Putamen (tissue), 1 donor: ENCODE measurements around the gene NCAM2.
A peak's percentile ranks its signal among the peaks of the same experiment; 100 is the strongest.

Experiments used
- DNase-seq: peaks from one replicate; pipeline ENCODE4 v3.0.0-alpha.2; 2016; ENCODE audit warnings: low spot score

The NCAM2 gene

DNA sequence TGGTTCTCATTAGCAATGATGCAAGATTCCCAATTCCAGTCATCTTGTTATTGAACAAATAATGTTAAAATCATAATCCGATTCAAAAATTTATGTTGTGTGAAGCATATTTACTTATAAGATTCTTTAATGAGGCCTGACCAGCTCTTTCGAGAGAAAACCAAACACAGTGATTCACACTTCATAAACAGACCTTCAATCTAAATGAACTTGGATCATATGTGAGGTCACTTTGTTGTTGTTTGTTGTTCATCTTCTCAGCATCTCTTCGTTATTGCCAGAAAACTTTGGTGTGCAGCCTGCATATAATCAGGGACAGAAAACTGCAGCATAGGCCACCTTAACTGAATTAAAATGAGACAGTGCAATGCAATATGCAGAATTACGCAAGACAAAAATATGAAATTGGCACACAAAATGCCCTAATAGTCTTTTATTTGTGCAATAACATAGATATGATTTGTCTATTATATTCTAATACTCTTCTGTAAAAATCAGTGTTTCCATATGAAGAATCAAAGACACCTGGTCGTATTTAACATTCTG lies 30.1 kb downstream of the NCAM2 start:
- DNase-seq, result no peak

DNA sequence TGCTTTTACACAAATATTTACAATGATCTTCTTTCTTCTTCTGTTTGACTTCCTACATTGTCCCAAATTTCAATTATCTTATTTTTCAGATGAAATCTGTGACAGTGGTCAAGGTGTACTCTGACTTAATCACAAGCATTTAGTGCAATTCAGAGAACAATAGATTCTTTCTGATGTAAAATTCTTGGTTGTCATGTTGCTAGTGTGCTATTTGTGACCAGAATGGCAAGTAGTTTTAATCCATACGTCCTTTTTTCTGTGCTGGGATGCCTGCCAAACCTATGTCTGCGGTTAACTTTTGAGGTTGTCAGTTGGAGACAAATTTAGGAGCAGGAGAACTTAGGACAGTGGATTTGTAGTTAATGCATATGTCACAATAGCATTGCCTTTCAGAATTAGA lies 31.0 kb downstream of the NCAM2 start:
- no peak for DNase-seq

DNA sequence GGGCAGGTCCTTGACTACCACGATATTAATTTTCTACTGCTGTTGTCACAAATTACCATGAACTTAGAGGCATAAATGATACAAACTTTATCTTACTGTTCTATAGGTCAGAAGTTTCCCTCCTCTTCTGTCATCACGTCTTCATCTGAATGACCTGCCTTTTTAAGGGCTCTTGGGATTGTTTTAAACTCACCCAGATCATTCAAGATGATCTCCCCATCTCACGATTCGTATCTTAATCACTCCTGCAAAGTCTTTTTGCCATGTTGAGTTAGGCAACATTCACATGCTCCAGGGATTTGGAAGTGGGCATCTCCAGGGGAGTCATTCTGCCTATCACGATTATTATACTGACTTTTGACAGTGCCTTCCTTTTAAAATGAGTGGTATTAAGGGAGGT lies 32.1 kb downstream of the NCAM2 start:
- no peak for DNase-seq

DNA sequence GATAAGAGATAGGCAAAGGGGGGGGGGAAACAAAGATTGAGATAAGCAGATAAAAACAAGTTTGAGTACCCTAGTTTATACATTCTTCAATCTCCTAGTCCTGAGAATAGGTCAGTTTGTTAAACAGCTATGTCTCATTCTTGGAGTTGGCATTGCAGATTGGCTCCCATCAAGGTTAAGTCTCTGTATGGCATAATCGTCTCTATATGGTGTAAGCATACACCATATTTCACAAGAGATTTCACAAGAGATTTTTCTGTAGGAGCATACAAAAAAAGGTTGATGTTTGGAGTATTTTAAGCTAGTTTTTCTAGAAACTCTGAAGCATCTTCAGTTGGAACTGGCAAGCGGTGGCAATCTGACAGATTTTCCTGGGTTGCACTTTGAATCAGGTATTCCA lies 35.8 kb downstream of the NCAM2 start:
- DNase-seq, result no peak

DNA sequence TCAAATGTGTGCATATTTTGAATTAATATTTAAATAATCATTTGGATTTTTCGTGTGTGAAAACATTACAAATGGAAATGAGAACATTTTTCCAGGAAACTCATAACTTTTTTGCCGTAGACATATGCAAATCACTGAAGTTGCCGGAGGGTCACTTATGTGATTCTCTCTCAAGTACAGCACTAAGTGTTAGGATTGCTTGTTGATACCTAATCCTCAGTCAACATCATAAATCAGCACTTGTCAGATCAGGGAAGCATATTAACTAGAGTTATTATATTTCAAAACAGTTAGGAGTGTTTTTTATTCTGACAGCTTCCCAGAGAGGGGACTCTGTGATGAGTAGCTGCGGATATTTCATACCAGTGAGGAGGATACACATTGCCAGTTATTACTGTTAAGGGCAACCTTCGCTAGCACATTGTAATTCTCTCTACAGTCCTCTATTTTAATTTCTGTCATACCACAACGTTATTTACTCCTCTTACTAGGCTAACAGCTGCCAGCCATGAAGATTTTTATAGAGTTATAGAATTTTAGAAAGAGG lies 41.5 kb downstream of the NCAM2 start:
- DNase-seq, result no peak

DNA sequence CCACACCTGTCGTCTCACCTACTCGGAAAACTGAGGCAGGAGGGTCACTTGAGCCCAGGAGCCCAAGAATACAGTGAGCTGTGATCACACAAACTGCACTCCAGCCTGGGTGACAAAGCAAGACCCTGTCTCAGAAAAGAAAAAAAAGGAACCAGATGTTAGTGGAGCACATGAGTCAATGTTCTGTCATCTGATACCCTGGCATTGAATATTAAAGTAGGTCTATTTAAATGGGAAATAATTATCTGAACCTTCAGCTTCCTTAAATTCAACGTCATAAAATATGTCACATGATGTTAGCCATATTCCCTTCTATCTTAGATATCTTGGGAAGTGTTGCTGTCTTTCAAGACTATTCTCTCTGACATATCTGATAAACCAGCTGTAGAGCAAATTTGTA lies 47.3 kb downstream of the NCAM2 start:
- no peak for DNase-seq

DNA sequence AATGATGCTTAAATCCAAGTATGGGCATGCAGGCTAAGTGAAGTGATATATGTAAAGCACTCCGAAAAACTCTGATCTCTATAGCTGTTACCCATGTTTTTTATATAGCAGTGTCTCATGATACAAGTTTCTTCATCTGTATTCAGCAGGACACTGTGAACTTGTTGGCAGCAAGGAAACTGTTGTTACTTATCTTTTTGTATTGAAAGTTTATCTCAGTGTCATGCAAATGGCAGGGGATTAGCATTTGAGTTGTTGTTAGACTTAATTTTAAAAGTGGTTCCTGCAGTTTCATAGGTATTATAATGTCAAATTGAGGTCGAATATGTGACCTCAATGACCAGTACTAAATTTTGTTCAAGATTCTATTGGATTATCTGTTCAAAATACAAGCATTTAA lies 47.9 kb downstream of the NCAM2 start:
- DNase-seq, result no peak

DNA sequence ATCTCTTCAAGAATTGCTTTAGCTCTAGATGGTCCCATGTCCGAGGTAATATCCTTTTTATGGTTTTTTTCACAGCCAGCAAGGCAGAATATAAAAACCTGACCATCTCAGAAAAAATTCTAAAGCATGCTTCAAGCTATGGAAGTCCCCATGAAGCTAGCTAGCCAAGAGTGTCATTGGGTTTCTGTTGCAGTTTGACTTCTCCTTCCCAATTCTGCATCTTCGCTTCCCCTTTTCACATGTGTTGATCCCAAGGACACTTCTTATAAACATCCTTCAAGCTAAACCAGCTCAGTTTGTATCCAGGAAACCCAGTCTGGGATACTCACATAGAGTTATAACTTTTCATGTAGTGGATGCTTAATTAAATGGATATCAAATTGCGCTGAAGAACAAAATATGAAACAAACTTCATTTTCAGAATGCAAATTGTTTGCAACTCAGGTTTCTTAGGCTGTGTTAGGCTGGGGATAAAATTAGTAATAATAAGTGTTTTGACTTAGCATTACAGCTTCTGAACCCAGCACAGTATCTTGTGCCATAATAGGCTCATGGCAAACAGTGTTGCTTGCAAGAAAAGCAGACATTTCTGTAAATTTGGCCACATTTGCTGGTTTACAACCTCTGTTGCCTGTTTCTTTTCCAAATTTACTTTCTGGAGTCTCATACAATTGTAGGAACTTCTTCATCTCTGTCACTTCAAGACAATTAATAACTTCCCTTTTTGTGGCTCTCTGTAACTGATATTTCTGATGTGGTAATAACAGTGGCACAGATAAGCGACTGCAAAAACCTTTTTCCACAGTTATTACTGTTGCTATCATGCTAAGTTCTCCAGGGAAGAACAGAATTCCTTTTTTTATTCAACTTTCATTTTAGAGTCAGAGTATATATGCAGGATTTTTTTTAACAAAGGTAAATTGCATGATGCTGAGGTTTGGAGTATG lies 53.2 kb downstream of the NCAM2 start:
- no peak for DNase-seq

DNA sequence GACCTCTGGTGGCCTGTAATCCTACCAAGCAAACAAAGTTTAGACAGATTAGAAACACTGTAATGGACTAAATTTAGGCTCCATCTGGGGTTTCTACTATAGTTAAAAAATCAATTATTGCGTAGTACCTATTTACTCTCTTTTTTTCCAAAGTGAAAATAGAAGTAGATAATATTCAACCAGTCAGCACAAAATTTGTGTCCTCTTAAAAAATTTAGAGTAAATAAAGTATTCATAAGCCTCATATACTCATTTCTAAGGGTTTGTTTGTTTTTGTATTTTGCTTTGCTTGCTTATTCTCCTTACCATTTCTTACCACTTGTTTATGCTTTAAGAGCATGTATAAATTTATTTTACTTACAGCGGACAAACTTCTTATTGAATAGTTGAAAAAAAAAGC lies 54.5 kb downstream of the NCAM2 start:
- DNase-seq, result no peak

DNA sequence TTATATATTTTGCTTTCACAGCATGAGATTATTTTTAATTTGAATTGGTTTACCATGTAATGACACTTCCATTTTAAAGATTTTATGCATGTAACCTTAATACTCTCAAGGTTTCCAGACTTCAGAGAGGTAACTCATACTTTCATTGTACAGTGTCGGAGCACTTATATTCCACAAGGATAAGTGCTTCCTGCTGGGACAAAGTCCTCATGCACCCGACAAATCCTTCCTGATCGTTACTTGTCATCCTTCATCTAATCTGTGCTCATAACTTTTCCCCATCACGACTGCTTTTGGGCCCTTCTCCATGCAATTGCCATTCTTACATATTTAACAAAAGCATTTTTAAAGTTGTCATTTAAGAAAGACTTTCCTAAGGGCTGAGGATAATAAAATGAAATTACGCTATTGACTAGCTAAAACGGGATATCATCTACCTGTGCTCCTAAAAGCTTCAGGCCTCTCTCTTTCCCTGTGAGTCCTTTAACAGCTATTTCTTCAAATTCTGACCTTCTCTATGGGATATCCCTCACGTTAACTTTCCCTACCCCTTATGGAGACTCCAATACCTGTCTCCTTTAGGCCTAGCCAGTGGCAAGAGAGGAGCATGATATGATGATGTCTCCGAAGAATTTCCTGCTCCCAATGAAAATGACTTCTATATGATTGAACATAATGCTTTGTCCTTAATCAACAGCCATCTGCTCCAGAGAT lies 59.3 kb downstream of the NCAM2 start:
- no peak for DNase-seq

DNA sequence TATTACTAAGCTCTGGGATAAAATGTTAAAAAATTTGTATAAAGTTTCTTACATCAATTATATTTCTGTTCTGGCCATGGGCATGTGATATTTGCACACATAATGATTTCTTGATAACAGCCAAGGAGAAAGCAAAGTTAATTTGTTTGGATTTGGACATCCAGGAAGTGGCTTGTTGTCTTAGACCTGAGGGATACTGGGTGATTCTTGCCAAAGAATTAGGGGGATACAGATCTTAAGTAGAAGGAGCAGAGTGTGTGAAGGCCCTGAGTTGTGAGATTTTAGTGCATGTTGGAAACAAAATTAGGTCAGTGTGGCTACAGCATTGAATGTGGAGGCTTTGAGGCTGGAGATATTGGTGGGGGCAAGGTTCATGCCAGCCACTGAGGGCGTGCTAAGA lies 65.6 kb downstream of the NCAM2 start:
- no peak for DNase-seq

DNA sequence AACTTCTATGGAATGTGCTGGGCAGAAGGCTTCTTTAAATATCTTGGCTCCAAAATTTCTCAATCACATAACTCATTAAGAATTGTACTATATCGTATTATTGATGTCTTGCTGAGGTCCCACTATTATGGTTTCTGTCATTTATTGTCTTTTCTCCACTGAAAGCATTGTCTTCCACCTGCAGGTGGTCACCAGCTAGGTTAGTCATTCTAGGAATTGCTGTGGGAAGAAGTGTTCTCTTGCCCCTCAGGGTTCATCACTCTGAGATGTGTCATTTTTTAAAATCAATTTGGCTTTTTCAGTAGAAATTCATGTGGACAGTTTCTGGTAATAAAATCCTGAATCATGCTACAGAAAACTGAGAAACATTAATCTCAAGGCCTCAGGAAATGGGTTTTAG lies 66.1 kb downstream of the NCAM2 start:
- no peak for DNase-seq

DNA sequence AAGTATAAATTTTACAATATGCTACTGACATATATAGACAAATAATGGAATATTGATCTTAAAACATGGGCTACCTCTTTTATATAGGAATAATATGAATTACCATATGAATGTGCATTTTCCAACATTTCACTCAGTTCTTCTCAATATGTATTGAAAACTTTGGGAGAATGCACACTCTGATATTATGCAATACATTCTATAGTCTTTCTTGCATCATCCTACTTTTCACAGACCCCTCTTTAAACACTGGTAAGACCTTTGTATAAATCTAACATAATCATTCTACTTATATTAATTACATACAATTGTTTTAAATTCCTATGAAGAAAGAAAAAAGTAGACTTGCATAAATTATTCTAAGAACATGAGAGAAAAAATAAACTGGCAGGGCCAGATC lies 69.2 kb downstream of the NCAM2 start:
- DNase-seq, result no peak

DNA sequence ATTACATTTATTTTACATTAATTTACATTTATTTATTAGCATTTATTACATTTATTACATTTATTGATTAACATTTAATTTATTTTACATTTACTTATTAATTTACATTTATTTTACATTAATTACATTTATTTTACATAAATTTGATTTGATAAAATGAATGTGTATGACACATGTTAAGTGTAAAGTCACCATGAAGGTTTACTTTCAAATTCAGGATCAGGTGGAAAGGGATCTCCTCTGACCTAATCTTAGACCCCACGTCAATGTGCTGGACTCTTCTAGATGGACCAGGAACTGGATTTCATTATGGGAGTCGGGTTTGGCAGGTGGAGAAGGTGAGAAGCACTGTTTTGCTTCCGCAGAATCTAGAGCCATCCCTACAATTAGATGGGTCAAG lies 76.1 kb downstream of the NCAM2 start:
- no peak for DNase-seq

DNA sequence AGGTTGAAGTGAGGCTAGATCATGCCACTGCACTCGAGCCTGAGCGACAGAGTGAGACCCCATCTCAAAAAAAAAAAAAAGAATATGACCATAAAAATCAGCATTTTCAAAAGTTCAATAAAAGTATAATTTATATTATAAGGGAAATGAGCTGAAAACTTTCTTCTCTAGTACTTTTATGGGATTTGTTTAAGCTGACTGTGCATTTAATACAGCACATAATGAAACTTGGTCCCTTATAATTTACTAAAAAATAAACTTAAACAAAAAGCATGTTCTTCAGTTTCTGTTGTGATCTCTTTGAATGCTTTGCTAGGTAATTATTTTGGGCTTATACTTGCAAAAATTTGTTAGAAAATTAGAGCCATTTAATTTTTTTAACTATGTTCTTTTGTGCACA lies 77.8 kb downstream of the NCAM2 start:
- DNase-seq, result no peak

DNA sequence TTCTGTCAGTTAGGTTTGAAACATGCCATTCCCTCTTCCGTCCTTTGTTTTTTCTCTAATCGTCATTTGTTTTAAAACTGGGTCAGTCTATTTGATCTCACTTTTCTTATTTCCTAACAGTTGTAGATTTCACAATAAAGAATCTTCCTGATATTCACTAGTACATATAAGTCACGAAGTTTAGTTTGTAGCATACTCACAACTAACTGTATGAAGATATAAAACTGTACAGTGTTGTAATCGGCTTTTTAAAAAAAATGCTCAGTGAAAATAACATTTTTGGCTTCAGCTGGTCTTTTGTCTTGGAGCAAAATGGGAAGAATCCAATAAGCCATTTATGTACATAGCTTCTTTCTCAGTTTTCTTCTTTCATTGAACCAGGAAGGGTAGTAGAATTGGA lies 78.3 kb downstream of the NCAM2 start:
- no peak for DNase-seq

DNA sequence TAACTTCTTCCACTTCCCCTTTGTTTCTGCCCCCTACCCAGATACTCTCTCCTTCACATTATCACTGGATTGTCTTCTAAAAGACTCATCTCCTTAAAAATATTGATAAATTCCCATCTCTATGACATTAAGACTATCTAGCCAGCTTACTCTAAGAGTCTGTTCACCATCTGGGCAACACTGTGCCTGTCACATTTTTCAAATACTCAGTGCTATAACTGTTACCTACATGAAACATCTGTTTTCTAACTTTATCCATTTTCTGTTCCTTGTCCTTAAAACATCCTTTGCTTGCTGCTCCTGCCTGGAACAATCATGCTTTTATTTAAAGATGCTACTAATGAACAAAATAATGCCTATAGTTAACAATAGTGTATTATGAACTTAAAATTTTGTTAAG lies 81.4 kb downstream of the NCAM2 start:
- DNase-seq, result no peak

DNA sequence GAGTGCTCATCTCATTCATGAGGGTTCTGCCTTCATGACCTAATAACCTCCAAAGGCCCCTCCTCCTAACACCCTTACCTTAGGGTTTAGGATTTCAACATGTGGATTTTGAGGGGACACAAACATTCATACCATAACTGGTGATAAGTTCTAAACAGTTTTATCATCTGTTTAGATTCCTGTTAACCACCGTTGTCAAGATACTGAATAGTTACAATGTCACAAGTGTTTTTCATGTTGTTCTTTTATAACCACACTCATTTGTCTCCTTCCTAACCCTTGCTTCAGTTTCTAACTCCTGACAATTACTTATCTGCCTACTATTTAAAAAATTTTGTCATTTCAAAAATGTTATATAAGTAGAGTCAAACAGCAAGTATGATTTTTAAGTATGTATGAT lies 86.0 kb downstream of the NCAM2 start:
- DNase-seq, result no peak

DNA sequence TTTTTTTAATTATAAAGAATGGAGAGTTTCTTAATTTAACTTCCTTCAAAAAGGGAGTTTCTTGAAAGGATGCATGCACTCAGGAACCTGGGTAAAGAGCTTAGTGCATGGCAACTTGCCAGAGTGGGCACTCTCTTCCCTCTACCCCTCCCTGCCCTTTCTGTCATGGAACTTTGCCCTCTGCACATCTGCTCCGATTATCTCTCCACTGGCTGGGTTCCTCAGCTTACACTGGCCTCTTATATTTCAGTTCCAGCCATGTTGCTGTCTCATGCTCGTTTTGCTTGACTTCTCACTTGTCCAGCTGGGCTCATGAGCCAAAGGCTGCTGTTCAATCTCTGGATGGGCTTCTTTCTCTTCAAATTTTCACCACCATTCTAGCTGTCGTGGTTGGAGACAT lies 87.0 kb downstream of the NCAM2 start:
- peak; percentile 68 for DNase-seq

DNA sequence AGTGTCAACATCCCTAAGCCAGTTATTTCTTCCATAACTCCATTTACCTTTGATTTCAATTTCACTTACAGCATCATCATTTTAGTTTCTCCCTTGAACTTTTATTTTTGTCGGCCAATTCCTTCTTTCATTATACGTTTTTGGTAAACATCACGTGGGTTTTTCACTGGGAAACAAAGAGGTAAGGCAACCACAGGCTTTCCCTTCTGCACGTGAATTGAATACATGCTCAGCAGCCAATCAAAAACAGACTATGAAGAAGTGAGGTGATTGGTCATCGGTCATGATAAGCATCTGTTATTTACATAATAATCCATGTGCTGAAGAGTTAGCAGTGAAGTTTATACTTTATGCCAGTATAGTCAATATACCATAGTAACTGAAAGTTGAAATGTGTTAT lies 98.7 kb downstream of the NCAM2 start:
- DNase-seq, result peak; percentile 63

DNA sequence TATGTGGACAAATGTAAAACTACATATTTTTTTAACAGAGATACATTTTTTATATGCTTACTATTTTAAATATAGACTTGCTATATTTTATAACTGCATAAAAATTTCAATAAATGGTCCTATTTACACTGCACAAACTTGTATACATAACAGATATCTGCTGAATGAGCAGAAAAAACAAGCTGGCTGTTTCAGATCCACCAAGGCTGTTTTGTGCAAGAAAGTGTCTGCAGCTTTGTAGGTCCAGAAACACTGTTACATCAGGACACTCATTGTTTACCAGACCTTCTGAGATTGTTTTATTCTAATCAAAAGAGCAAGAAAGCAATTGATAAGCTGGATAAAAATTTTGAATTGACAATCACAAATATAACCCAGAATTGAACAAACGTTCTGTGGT lies 99.3 kb downstream of the NCAM2 start:
- no peak for DNase-seq

DNA sequence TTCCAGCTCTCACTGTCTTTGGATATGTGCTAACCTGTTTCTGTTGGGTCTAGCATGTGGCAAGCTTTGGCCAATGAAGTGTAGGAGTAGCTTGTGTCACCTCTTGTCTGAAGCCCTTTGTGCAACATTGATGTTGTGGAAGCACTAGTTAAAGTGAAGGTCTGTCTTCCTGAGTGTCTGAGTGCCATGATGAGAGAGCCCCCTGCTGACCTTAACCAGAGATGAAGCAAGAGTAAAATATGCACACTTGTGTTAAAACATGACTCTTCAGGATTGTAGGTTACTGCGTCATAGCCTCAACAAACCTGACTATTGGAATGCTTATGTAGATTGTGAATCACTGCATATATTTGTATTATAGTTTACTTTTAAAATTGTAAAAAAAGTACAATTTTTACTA lies 103.7 kb downstream of the NCAM2 start:
- DNase-seq, result peak; percentile 79

DNA sequence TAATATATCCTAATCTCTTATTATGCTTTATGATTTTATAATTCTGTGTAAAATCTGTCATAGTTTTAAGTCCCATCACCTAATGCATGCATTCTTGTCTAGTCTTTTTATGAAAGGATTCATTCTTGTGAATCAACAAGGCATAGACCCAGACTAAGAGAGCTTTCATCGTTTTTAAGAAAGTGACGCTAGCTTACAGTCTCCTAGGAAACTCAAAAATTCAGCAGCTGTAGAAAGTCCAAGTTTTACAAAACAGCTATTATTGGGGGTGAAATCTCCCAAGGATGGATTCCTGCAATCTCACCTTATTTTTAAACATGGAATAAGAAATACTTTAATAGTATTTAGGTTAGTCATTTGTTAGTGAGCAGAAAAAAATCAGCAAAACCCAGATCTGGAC lies 104.7 kb downstream of the NCAM2 start:
- no peak for DNase-seq
